ENCODE data around the gene MLLT6. TPM values are rescaled to one million over a fixed set of nuclear protein-coding genes. Genes with fewer than 3 reads are reported as not detected.

The MLLT6 gene
- total and polyA plus RNA-seq, 11 donors: 35.2 to 91.3 (median 68.3) TPM

GRCh38 chr17:38676706-38677504 is 28.2 kb upstream of the MLLT6 start:
- peak; percentile 82 to 88 (median 85) for DNase-seq
- H3K4me3 ChIP-seq: peak overlapping the region in 1 of 12 donors; percentile 15
- peaks cover 4 to 42% (median 24%) of the 10 kb centered on the region in 12 donors for H3K4me1 ChIP-seq
- no peaks in the 10 kb centered on the region for H3K9me3 ChIP-seq
- intact Hi-C loops (cut with DNase I): loop anchor here (1.0 to 5.0 kb wide), 7 partner anchors 16 to 60 kb away; partner anchors contain the start of gene CISD3 (in 1 of the 10)
- peak overlapping the region in 2 of 12 donors; percentile 16 to 27 for H3K27ac ChIP-seq
- peak; percentile 67 to 87 (median 75) for ATAC-seq
- WGBS, 4 donors: 4 to 16% (median 10%) methylated on average over 7 to 9 of the region's 9 CpGs
- TF ChIP-seq CTCF (IDR thresholded peaks at IDR 0.05) (peak; percentile 91 to 98 (median 96)), POLR2A (IDR thresholded peaks at IDR 0.05) (no peak)
- no peaks in the 10 kb centered on the region for H3K36me3 ChIP-seq
- peaks cover 12 to 43% (median 35%) of the 10 kb centered on the region in 9 donors for H3K27me3 ChIP-seq

GRCh38 chr17:38677819-38678218 is 27.3 kb upstream of the MLLT6 start:
- TF ChIP-seq CTCF (IDR thresholded peaks at IDR 0.05) (no peak), POLR2A (IDR thresholded peaks at IDR 0.05) (no peak)
- DNase-seq: no peak

GRCh38 chr17:38681096-38681495 is 24.0 kb upstream of the MLLT6 start:
- Histone ChIP-seq H3K27me3 (peaks cover 0 to 1% (median 0%) of the 10 kb centered on the region in 9 donors), H3K9me3 (no peaks in the 10 kb centered on the region), H3K4me1 (peaks cover 0 to 32% (median 8%) of the 10 kb centered on the region in 12 donors), H3K4me3 (no peak overlapping the region), H3K36me3 (no peaks in the 10 kb centered on the region), H3K27ac (no peak overlapping the region)
- intact Hi-C loops (cut with DNase I): no loop called here
- 83 to 95% (median 90%) methylated on average over 3 of the region's 3 CpGs for WGBS, 4 donors
- TF ChIP-seq CTCF (IDR thresholded peaks at IDR 0.05): no peak
- no peak for TF ChIP-seq POLR2A (IDR thresholded peaks at IDR 0.05)
- DNase-seq (no peak), ATAC-seq (no peak)

More at GRCh38 chr17:38677819-38678218, 27.3 kb upstream of the MLLT6 start:
- intact Hi-C loops (cut with DNase I): loop anchor here (1.0 to 5.0 kb wide), 7 partner anchors 15 to 59 kb away; partner anchors contain the start of gene CISD3 (in 1 of the 10)
- no peak overlapping the region for H3K27ac ChIP-seq
- H3K4me3 ChIP-seq: no peak overlapping the region
- H3K36me3 ChIP-seq: no peaks in the 10 kb centered on the region
- ATAC-seq: no peak
- H3K9me3 ChIP-seq: no peaks in the 10 kb centered on the region
- peaks cover 4 to 42% (median 24%) of the 10 kb centered on the region in 12 donors for H3K4me1 ChIP-seq
- H3K27me3 ChIP-seq: peaks cover 12 to 34% (median 30%) of the 10 kb centered on the region in 9 donors
- 88 to 92% (median 90%) methylated on average over 6 of the region's 6 CpGs for WGBS, 4 donors

- Histone ChIP-seq H3K27ac (peak overlapping the region in 2 of 12 donors; percentile 17 to 84), H3K4me1 (peaks cover 0 to 17% (median 0%) of the 10 kb centered on the region in 12 donors), H3K36me3 (no peaks in the 10 kb centered on the region), H3K4me3 (no peak overlapping the region), H3K27me3 (no peaks in the 10 kb centered on the region), H3K9me3 (no peaks in the 10 kb centered on the region)
- ATAC-seq (peak; percentile 20 to 65 (median 46)), DNase-seq (peak; percentile 53 to 76 (median 60))
- WGBS, 4 donors: 66 to 75% (median 72%) methylated on average over 12 of the region's 12 CpGs
- intact Hi-C loops (cut with DNase I): no loop called here
- TF ChIP-seq CTCF (IDR thresholded peaks at IDR 0.05): no peak
- no peak for TF ChIP-seq POLR2A (IDR thresholded peaks at IDR 0.05)
These were observed 19.6 kb upstream of the MLLT6 start for GRCh38 chr17:38685491-38685890.

Measured in heart left ventricle (tissue), 16 donors.